Loucy (cell line): ENCODE results near the gene PDE4D.

Experiments used
- EZH2phosphoT487 ChIP-seq: fragments of 200-600 bp; IDR thresholded peaks from 2 replicates; pipeline ENCODE4 v1.6.1; 2018; ENCODE audit warnings: antibody characterized with exemption, mild to moderate bottlenecking, moderate library complexity, borderline replicate concordance
- TF ChIP-seq, protein P1 (sequence below): fragments of 200-600 bp; sonication (generic); conservative IDR thresholded peaks from 2 replicates; pipeline ENCODE4 v1.5.1; 2014; ENCODE audit warnings: mild to moderate bottlenecking, antibody characterized with exemption, low read length

DNA sequence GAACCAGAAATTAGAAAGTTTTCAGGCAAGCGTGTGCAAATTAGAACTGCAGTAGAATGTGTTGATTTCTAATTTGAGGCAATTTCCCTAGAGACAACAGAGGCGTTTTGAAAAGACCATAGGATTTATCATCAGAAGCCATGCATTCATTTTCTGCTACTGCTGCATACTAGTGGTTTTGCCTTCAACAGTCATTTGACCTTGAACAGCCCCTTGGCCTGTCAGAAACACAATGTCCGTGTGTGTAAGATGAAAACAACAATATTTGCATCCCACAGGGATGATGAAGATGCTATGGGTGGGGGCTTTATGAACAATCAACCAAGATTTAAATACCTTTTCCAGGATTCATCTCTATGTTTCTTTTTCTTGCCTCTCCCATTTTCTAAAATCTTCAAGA lies 73.7 kb downstream of the PDE4D start:
- TF ChIP-seq, protein P1, sequence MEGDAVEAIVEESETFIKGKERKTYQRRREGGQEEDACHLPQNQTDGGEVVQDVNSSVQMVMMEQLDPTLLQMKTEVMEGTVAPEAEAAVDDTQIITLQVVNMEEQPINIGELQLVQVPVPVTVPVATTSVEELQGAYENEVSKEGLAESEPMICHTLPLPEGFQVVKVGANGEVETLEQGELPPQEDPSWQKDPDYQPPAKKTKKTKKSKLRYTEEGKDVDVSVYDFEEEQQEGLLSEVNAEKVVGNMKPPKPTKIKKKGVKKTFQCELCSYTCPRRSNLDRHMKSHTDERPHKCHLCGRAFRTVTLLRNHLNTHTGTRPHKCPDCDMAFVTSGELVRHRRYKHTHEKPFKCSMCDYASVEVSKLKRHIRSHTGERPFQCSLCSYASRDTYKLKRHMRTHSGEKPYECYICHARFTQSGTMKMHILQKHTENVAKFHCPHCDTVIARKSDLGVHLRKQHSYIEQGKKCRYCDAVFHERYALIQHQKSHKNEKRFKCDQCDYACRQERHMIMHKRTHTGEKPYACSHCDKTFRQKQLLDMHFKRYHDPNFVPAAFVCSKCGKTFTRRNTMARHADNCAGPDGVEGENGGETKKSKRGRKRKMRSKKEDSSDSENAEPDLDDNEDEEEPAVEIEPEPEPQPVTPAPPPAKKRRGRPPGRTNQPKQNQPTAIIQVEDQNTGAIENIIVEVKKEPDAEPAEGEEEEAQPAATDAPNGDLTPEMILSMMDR = no peak
- TF ChIP-seq EZH2phosphoT487 = no peak
